ENCODE data around the gene DEPDC7.
"Not testable (repeated sequence)": the region's sequence is repeated elsewhere in the genome, so short reads cannot be mapped to it uniquely, and the experiment has no call there.

Gene DEPDC7

GRCh38 chr11:33015621-33016551 lies at the start of gene DEPDC7:
Gene DEPDC7 (plus strand): TSS chr11:33015878. CDS start chr11:33015956, 78 bp downstream.
- DNase-seq, result peak; percentile 19 to 75 (median 56)

- no peak for DNase-seq
These were observed 47.1 kb upstream of the DEPDC7 start for GRCh38 chr11:32968541-32968940.

- not testable (repeated sequence) for DNase-seq
These were observed 43.4 kb upstream of the DEPDC7 start for GRCh38 chr11:32972233-32972632.

- DNase-seq, result no peak
These were observed 42.9 kb upstream of the DEPDC7 start for GRCh38 chr11:32972781-32973180.

- no peak for DNase-seq
These were observed 33.1 kb upstream of the DEPDC7 start for GRCh38 chr11:32982626-32983025.

- DNase-seq, result no peak
These were observed 32.2 kb upstream of the DEPDC7 start for GRCh38 chr11:32983506-32983905.

- DNase-seq, result no peak
These were observed 30.1 kb upstream of the DEPDC7 start for GRCh38 chr11:32985600-32985999.

GRCh38 chr11:32987851-32988250 lies 27.8 kb upstream of the DEPDC7 start:
- no peak for DNase-seq

- no peak for DNase-seq
These were observed 25.2 kb upstream of the DEPDC7 start for GRCh38 chr11:32990481-32990880.

- no peak for DNase-seq
These were observed 24.3 kb upstream of the DEPDC7 start for GRCh38 chr11:32991427-32991826.

- no peak for DNase-seq
These were observed 23.8 kb upstream of the DEPDC7 start for GRCh38 chr11:32991898-32992297.

GRCh38 chr11:33000181-33000580 lies 15.5 kb upstream of the DEPDC7 start:
- DNase-seq, result no peak

- no peak for DNase-seq
These were observed 14.4 kb upstream of the DEPDC7 start for GRCh38 chr11:33001281-33001680.

GRCh38 chr11:33001751-33002542 lies 13.7 kb upstream of the DEPDC7 start:
- no peak for DNase-seq

- no peak for DNase-seq
These were observed 10.5 kb upstream of the DEPDC7 start for GRCh38 chr11:33005175-33005574.

- DNase-seq, result no peak
These were observed 9.7 kb upstream of the DEPDC7 start for GRCh38 chr11:33006010-33006409.

- DNase-seq, result no peak
These were observed 1.9 kb upstream of the DEPDC7 start for GRCh38 chr11:33013755-33014154.

- no peak for DNase-seq
These were observed 976 bp downstream of the DEPDC7 start for GRCh38 chr11:33016654-33017053.

GRCh38 chr11:33017478-33017877 lies 1.8 kb downstream of the DEPDC7 start:
- DNase-seq, result no peak

- no peak for DNase-seq
These were observed 2.3 kb downstream of the DEPDC7 start for GRCh38 chr11:33017965-33018364.

- DNase-seq, result no peak
These were observed 3.2 kb downstream of the DEPDC7 start for GRCh38 chr11:33018840-33019239.

- DNase-seq, result no peak
These were observed 5.8 kb downstream of the DEPDC7 start for GRCh38 chr11:33021501-33021900.

GRCh38 chr11:33021937-33022336 lies 6.3 kb downstream of the DEPDC7 start:
- DNase-seq, result no peak

- no peak for DNase-seq
These were observed 9.7 kb downstream of the DEPDC7 start for GRCh38 chr11:33025339-33025722.

All from activated naive CD4-positive, alpha-beta T cell (primary cell).